GM20000 (cell line): ENCODE data around the gene SKOR1.

ENCODE experiments used
- DNase-seq: peaks from one replicate; pipeline ENCODE4 v3.0.0; 2012; ENCODE audit warnings: low spot score
- TF ChIP-seq, protein P1 (sequence below): IDR thresholded peaks from 2 replicates; pipeline ENCODE4 v1.5.1; 2012; ENCODE audit warnings: mild to moderate bottlenecking, control low read depth; ENCODE audit errors: extremely low read depth, missing control alignments

SKOR1 gene

DNA sequence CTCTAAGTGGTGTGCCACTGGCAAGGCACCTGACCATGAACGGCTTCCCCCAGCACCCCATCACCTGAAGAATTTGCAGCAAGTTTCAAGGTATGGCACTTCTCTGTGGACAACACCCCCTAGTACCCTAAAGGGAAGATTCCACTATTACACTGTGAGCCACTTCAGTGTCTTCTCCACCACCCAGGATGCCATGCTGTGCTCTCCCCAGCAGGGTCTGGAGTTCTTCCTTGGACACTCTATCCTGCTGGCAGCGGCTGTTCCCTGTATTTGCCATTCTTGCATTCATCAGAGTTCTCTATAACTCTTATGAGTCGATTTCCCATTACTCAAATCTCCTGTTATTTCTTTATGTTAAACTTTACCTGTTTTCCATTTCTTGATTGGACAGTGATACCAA, 48.5 kb downstream of the SKOR1 start:
- TF ChIP-seq, protein P1, sequence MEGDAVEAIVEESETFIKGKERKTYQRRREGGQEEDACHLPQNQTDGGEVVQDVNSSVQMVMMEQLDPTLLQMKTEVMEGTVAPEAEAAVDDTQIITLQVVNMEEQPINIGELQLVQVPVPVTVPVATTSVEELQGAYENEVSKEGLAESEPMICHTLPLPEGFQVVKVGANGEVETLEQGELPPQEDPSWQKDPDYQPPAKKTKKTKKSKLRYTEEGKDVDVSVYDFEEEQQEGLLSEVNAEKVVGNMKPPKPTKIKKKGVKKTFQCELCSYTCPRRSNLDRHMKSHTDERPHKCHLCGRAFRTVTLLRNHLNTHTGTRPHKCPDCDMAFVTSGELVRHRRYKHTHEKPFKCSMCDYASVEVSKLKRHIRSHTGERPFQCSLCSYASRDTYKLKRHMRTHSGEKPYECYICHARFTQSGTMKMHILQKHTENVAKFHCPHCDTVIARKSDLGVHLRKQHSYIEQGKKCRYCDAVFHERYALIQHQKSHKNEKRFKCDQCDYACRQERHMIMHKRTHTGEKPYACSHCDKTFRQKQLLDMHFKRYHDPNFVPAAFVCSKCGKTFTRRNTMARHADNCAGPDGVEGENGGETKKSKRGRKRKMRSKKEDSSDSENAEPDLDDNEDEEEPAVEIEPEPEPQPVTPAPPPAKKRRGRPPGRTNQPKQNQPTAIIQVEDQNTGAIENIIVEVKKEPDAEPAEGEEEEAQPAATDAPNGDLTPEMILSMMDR: no peak
- DNase-seq: no peak

DNA sequence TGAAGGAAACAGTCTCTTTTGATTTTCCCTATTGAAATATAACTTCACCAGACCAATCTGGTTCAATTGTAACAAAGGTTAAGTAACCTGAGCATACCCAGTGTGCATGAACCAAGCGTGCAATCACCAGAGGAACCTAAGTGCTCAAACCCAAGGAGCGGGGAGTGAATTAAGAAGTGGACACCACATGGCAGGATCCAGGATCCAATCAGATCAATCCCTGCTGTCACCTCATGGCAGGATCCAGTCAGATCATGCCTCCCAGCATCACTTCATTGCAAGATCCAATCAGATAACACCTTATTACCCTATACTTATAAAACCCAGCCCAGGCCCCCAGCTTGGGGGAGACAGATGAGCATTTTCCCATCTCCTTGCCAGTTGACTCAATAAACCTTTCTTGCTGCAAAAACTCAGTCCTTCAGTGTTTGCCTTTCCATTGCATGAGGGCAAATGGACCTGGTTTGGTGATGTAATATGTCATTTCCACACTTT, 53.5 kb downstream of the SKOR1 start:
- no peak for DNase-seq
- TF ChIP-seq, protein P1: no peak

DNA sequence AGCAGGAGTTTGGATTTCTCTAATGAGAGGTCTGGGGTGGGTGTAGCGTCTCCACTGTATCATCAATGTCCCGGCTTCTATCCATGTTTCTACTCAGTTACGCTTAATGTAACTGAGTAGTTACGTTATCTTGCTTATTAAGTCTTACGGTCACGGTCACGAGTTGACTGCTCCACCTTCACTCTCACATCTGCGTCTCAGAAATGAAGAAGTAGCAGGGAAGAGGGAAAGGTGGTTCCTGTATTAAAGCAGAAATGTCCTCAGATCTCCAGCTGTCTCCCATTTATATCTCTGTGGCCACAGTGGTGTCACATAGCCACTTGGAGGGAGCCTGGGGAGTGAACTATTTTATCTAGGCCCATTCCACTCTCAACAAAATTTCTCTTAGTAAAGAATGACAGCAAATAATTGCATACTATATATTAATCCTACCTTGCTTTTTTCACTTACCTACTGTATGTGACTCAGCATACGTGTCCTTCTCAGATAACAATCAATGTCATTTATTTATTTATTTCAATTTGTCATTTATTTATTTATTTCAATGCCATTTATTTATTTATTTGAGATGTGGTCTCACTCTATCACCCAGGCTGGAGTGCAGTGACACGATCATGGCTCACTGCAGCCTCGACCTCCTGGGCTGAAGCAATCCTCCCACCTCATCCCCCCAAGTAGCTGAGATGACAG, 54.3 kb downstream of the SKOR1 start:
- no peak for DNase-seq

DNA sequence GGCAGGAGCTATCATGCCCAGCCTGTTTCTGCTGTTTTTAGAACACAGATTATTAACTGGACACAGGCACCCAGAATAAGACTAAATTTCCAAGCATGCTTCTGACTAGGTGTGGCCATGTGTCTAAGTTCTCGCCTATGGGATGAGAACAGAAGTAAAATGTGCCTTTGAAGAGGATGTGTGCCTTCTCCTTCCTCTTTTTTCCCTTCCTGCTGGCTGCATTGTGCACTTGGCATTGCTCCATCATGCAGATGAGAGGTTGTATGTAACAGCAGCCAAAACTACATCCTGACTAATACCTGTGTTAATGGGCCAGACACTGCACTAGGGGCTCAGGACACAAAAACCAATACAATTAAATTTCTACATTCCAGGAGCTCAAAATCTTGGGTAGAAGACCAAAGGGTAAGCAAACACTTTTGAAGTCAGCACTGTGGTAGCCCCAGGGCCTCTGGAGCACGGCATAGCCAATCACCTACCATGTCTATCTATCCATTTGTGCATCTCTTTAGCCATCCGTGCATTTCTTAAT, 55.4 kb downstream of the SKOR1 start:
- no peak for DNase-seq
- TF ChIP-seq, protein P1: no peak

More for the DNA sequence above, 54.3 kb downstream of the SKOR1 start:
- TF ChIP-seq, protein P1: no peak

DNA sequence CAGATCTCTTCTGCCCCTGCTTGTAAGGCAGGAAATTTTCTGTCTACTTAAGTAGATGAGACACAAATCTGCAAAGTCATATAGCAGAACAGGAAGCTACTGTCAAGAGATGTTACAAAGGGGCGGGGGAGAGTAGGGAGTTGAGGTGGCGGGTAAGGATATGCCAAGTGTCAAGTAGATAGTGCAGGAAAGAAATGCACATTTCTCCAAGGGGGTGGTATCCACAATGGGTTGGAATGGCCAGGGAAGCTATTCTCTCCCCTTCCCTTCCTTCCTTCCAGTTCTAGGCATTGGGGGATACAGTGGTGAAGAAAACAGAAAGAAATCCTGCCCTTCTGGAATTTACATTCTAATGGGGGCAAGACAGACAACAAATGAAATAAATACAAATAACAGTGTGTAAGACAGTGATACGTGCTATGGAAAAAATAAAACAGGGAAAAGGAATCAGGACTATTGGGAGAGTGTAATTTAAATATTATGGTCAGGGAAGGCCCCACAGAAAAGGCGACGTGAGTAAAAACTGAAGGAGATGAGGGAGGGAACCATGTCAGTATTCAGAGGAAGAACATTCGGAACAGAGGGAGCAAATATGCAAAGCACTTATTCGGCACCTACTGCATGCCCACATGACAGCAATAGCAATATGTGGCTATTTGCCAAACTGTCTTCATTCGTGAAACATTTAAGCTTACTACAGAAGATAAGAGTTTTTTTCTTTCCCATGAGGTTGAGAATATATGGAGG, 57.4 kb downstream of the SKOR1 start:
- peak; percentile 48 for DNase-seq
- TF ChIP-seq, protein P1: no peak

DNA sequence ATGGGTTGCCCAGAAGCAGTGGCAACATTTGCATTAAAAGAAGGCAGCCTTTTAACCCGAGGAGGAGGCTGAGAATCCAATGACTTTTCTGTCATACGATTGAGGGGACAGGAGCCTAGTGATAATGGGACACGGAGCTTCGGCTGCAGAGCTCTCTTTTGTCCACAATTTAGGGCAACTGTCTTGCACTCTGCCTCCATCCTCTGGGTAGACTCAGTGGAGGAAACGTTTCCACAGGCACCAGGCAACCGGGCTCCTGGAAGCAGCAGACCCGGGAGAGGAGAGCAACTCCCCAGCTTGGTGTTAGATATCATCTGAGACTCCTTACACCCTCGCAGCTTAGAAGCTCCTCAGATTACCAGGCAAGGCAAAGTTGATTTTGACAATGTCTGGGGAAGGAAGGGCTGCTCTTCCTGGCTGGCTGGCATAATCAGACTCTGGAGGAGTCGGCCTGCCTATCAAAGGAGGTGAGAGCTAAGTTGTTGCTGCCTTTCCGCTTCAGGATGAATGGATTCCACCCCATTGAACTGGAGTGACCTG, 58.0 kb downstream of the SKOR1 start:
- TF ChIP-seq, protein P1: no peak

DNA sequence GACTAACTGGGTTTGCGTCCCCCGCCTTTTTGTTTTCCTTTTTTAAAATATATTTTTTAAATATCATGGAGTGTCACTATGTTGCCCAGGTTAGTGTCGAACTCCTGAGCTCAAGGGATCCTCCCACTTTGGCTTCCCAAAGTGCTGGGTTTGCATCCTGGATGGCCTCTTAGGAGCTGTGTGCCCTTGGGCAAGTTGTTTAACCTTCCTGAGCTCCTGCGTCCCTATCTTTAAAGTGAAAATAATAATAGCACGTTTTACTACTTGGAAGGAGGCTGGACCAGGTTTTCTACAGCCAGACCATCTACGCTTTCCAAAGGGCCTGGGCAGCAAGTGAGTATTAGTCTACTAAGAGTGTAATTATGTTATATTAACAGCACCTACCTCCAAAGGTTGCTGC, 58.7 kb downstream of the SKOR1 start:
- no peak for DNase-seq
- TF ChIP-seq, protein P1: no peak

More for the DNA sequence above, 58.0 kb downstream of the SKOR1 start:
- DNase-seq: no peak
